Measurements from ENCODE around the gene SLC35F1.

GRCh38 chr6:117911150-117911549 is 4.1 kb downstream of the SLC35F1 start:
- TF ChIP-seq CTCF (IDR thresholded peaks at IDR 0.05) (no peak), EZH2 (IDR thresholded peaks at IDR 0.05; ENCODE audit: borderline replicate concordance, insufficient read depth, low read depth, low read length, poor library complexity, severe bottlenecking) (no peak)
